ENCODE measurements around the gene PRELID1. TPM values are rescaled to one million over a fixed set of nuclear protein-coding genes. Genes with fewer than 3 reads are reported as not detected.

The PRELID1 gene
- total RNA-seq, 1 experiment from 2014 or later, result 194 TPM

DNA sequence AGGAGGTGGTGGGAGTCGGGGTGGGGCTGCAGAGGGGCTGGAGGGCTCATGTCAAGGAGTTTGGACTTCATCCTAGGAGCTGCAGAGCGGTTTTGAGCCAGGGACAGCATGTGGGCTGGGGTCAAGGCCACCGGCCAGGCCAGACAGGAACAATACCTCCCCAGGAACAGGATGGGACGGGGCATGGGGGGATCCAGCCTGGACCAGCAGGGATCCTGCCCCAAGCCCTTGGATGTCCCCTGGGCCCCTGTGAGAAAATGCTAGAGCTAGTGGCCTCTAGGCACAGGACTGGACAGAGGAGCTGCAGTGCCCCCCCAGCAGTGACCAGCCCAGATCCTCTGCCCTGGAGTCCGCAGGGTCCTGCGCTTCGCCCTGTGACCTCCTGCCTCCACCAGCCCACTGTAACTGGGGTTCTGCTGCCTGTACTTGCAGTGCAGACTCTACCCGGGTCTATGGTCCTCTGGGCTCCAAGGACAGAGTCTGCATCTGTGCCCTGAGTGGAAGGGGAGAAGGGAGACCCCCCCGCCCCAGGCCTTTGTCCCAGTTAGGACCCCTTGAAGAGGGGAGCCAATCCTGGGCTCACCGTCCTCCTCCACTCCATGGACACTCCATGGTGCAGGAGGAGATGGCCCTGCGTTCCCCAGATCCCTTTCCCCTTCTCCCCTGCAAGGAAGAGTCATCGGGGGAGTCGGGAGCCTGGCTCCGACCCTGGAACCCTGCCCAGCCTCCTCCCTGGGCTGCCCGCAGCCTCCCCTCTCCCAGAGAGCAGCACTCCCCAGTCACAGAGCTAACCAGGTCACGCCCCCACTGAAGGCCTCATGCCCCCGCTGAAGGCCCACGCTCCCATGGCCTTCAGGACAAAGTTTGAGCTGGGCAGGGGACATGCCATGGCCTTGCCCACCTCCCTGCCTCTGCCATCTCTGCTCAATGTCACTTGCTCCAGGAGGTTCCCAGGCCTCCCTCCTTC, 11.1 kb downstream of the PRELID1 start:
- DNase-seq (ENCODE audit: low spot score), result no peak
- CTCF ChIA-PET, result no interaction called here
- Histone ChIP-seq H3K27ac (ENCODE audit: low read depth, low read length, poor library complexity, severe bottlenecking) (no peak overlapping the region), H3K4me1 (ENCODE audit: insufficient read depth, low read length, poor library complexity, severe bottlenecking) (peaks cover 18% of the 10 kb centered on the region), H3K27me3 (replicated peaks; ENCODE audit: insufficient read depth, low read depth, low read length, poor library complexity) (no peaks in the 10 kb centered on the region), H3K9me3 (ENCODE audit: low read depth, low read length, poor library complexity, severe bottlenecking) (no peaks in the 10 kb centered on the region), H3K4me3 (ENCODE audit: low read depth, low read length, poor library complexity, severe bottlenecking) (no peak overlapping the region), H3K36me3 (ENCODE audit: insufficient read depth, low read length, poor library complexity, severe bottlenecking) (no peaks in the 10 kb centered on the region)
- no peak for TF ChIP-seq EZH2 (IDR thresholded peaks at IDR 0.05; ENCODE audit: borderline replicate concordance, low read depth, low read length, poor library complexity, severe bottlenecking)
- TF ChIP-seq CTCF (conservative IDR thresholded peaks at IDR 0.05; ENCODE audit: low read depth, low read length), result no peak
- POLR2A ChIA-PET (ENCODE audit: low non-redundant PET), result interaction anchor here (0.6 kb wide), 1 partner anchor 175 kb away, joined by 3 read pairs; no protein-coding TSS in a partner anchor
- intact Hi-C loops (cut with micrococcal nuclease; ENCODE audit: unreplicated experiment), result no loop called here
- no TSS peak for BruUV-seq (replicated peaks)

- intact Hi-C loops (cut with micrococcal nuclease; ENCODE audit: unreplicated experiment), result no loop called here
- TF ChIP-seq CTCF (conservative IDR thresholded peaks at IDR 0.05; ENCODE audit: low read depth, low read length) (no peak), EZH2 (IDR thresholded peaks at IDR 0.05; ENCODE audit: borderline replicate concordance, low read depth, low read length, poor library complexity, severe bottlenecking) (no peak)
- peaks cover 11% of the 10 kb centered on the region for H3K4me1 ChIP-seq (ENCODE audit: insufficient read depth, low read length, poor library complexity, severe bottlenecking)
- no peaks in the 10 kb centered on the region for H3K27me3 ChIP-seq (replicated peaks; ENCODE audit: insufficient read depth, low read depth, low read length, poor library complexity)
- no peaks in the 10 kb centered on the region for H3K36me3 ChIP-seq (ENCODE audit: insufficient read depth, low read length, poor library complexity, severe bottlenecking)
- no peak overlapping the region for H3K27ac ChIP-seq (ENCODE audit: low read depth, low read length, poor library complexity, severe bottlenecking)
- no peak overlapping the region for H3K4me3 ChIP-seq (ENCODE audit: low read depth, low read length, poor library complexity, severe bottlenecking)
- DNase-seq (ENCODE audit: low spot score), result no peak
- ChIA-PET CTCF (no interaction called here), POLR2A (ENCODE audit: low non-redundant PET) (no interaction called here)
- no TSS peak for BruUV-seq (replicated peaks)
- no peaks in the 10 kb centered on the region for H3K9me3 ChIP-seq (ENCODE audit: low read depth, low read length, poor library complexity, severe bottlenecking)
Observed at GRCh38 chr5:177315411-177315810, 11.8 kb downstream of the PRELID1 start.

- Histone ChIP-seq H3K27me3 (replicated peaks; ENCODE audit: insufficient read depth, low read depth, low read length, poor library complexity) (no peaks in the 10 kb centered on the region), H3K27ac (ENCODE audit: low read depth, low read length, poor library complexity, severe bottlenecking) (no peak overlapping the region), H3K4me1 (ENCODE audit: insufficient read depth, low read length, poor library complexity, severe bottlenecking) (peaks cover 5% of the 10 kb centered on the region), H3K36me3 (ENCODE audit: insufficient read depth, low read length, poor library complexity, severe bottlenecking) (no peaks in the 10 kb centered on the region), H3K9me3 (ENCODE audit: low read depth, low read length, poor library complexity, severe bottlenecking) (no peaks in the 10 kb centered on the region), H3K4me3 (ENCODE audit: low read depth, low read length, poor library complexity, severe bottlenecking) (no peak overlapping the region)
- BruUV-seq (replicated peaks), result no TSS peak
- POLR2A ChIA-PET (ENCODE audit: low non-redundant PET), result no interaction called here
- TF ChIP-seq CTCF (conservative IDR thresholded peaks at IDR 0.05; ENCODE audit: low read depth, low read length) (no peak), EZH2 (IDR thresholded peaks at IDR 0.05; ENCODE audit: borderline replicate concordance, low read depth, low read length, poor library complexity, severe bottlenecking) (no peak)
- no peak for DNase-seq (ENCODE audit: low spot score)
- CTCF ChIA-PET, result no interaction called here
- intact Hi-C loops (cut with micrococcal nuclease; ENCODE audit: unreplicated experiment), result no loop called here
Observed at GRCh38 chr5:177316005-177316404, 12.4 kb downstream of the PRELID1 start.
